ENCODE measurements around the gene SOWAHC. TPM values are rescaled to one million over a fixed set of nuclear protein-coding genes. Genes with fewer than 3 reads are reported as not detected.
"Not testable (repeated sequence)": the region's sequence is repeated elsewhere in the genome, so short reads cannot be mapped to it uniquely, and the experiment has no call there.

Gene SOWAHC
- total RNA-seq, 1 donor from 2014 or later = 25.5 TPM

DNA sequence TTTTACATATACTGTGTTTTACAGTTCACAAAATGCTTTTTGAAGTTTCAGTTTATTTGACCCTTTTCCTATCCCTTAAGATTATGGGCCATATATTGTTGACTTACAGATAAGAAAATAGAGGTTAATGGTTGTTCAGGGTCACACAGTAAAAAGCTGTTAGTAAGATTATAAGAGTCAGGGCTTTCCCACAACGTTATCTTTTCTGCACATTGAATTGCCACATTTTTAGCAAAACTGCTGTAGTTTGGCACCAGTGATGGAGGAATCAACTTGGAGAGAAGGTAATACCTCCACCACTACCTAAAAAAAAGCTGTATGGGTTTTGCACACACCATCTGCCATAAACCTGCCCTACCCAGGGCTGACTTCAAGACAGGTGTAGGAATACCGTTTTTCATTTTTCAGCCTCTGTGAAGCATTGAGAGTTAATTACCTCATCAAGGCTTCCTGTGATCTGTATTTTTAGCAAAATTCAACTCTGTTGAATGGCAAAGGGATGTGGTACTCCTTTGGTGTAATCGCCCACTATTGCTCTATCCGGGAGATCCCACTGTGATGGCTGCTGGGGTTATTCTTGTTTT is 5.0 kb downstream of the SOWAHC start:
- peaks cover 34% of the 10 kb centered on the region for H3K4me1 ChIP-seq
- no peak overlapping the region for H3K27ac ChIP-seq
- TF ChIP-seq POLR2A (IDR thresholded peaks at IDR 0.05) = no peak
- no peak for TF ChIP-seq POLR2AphosphoS5 (IDR thresholded peaks at IDR 0.05; ENCODE audit: insufficient read depth in 1 of 2, low read depth in 1 of 2)
- TF ChIP-seq CTCF (IDR thresholded peaks at IDR 0.05) = no peak

DNA sequence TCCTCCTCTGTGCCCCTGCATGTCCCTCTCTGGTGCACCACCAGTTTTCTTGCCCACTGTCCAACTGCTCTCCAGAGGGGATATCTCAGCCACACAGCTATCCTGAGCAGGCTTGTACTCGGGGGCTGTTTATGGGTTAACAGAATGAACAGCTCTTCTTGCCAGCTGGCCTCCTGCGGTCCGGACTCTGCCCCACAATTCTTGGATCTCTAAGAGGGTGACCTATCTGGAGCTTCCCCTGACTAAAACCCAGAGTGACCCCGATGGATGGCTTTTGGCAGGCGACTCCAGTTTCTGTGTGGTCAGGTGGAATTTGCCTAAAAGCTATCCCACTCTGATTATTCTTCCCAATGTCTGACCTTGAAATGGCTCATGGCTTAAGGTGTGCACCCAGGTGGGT is 9.1 kb downstream of the SOWAHC start:
- no peaks in the 10 kb centered on the region for H3K36me3 ChIP-seq
- TF ChIP-seq CTCF (IDR thresholded peaks at IDR 0.05) (no peak), POLR2AphosphoS5 (IDR thresholded peaks at IDR 0.05; ENCODE audit: insufficient read depth in 1 of 2, low read depth in 1 of 2) (no peak), POLR2A (IDR thresholded peaks at IDR 0.05) (no peak)
- no peak overlapping the region for H3K4me3 ChIP-seq
- no peak overlapping the region for H3K27ac ChIP-seq
- intact Hi-C loops (cut with DNase I) = no loop called here
- no peaks in the 10 kb centered on the region for H3K9me3 ChIP-seq
- no peaks in the 10 kb centered on the region for H3K4me1 ChIP-seq
- H3K27me3 ChIP-seq = no peaks in the 10 kb centered on the region
- no peak for DNase-seq (ENCODE audit: extremely low spot score in 2 of 2)

More for the DNA sequence above, 5.0 kb downstream of the SOWAHC start:
- Histone ChIP-seq H3K27me3 (no peaks in the 10 kb centered on the region), H3K36me3 (no peaks in the 10 kb centered on the region), H3K9me3 (no peaks in the 10 kb centered on the region), H3K4me3 (no peak overlapping the region)
- DNase-seq (ENCODE audit: extremely low spot score in 2 of 2) = no peak
- intact Hi-C loops (cut with DNase I) = no loop called here

GRCh38 chr2:109623923-109624322 is 9.8 kb downstream of the SOWAHC start:
- no peaks in the 10 kb centered on the region for H3K27me3 ChIP-seq
- intact Hi-C loops (cut with DNase I) = no loop called here
- no peak overlapping the region for H3K4me3 ChIP-seq

DNA sequence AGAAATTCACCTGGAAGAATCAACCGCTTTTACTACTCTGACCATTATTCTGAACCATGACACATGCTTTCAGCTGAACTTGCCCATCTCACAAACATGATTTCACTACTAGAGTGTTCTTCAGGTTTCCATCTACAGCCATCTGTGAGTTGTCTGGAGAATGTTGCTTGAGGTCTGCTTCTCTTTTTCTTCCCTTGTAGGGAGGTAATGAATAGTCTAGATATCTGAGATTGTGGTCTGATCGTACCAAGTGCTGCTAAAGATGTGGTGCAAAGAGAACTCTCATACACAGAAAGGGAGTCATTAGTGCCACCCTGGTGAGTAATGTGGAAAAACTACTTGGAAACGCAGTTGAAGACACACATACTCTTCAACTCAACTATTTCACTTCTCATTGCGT is 10.2 kb downstream of the SOWAHC start:
- intact Hi-C loops (cut with DNase I) = no loop called here
- TF ChIP-seq POLR2AphosphoS5 (IDR thresholded peaks at IDR 0.05; ENCODE audit: insufficient read depth in 1 of 2, low read depth in 1 of 2) (no peak), CTCF (IDR thresholded peaks at IDR 0.05) (no peak), POLR2A (IDR thresholded peaks at IDR 0.05) (no peak)

More at GRCh38 chr2:109623923-109624322, 9.8 kb downstream of the SOWAHC start:
- no peaks in the 10 kb centered on the region for H3K9me3 ChIP-seq
- no peak for TF ChIP-seq POLR2AphosphoS5 (IDR thresholded peaks at IDR 0.05; ENCODE audit: insufficient read depth in 1 of 2, low read depth in 1 of 2)
- no peak for TF ChIP-seq CTCF (IDR thresholded peaks at IDR 0.05)
- TF ChIP-seq POLR2A (IDR thresholded peaks at IDR 0.05) = no peak
- no peaks in the 10 kb centered on the region for H3K4me1 ChIP-seq
- no peaks in the 10 kb centered on the region for H3K36me3 ChIP-seq
- no peak for DNase-seq (ENCODE audit: extremely low spot score in 2 of 2)
- H3K27ac ChIP-seq = no peak overlapping the region

DNA sequence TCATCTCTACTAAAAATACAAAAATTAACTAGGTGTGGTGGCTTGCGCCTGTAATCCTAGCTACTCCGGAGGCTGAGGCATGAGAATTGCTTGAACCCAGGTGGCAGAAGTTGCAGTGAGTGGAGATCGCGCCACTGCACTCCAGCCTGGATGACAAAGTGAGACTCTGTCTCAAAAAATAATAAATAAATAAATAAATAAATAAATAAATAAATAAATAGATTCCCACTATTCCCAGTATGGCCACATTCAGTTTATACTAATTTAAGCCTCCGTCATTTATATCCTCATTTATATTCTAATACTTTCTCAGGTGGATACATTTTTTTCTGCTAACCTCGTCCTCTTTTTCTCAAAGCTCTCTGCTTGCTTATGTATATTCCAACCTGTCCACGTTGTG is 14.2 kb downstream of the SOWAHC start:
- H3K27me3 ChIP-seq; DNase-seq (ENCODE audit: extremely low spot score in 2 of 2); H3K9me3 ChIP-seq; H3K4me3 ChIP-seq; H3K4me1 ChIP-seq; H3K36me3 ChIP-seq; H3K27ac ChIP-seq; intact Hi-C loops (cut with DNase I): not testable (repeated sequence)

More for the DNA sequence above, 10.2 kb downstream of the SOWAHC start:
- Histone ChIP-seq H3K27ac (no peak overlapping the region), H3K27me3 (no peaks in the 10 kb centered on the region), H3K4me3 (no peak overlapping the region), H3K36me3 (no peaks in the 10 kb centered on the region), H3K9me3 (no peaks in the 10 kb centered on the region), H3K4me1 (no peaks in the 10 kb centered on the region)
- no peak for DNase-seq (ENCODE audit: extremely low spot score in 2 of 2)
